GM12872 (cell line): Measurements from ENCODE around the gene WEE1.

Experiments used
- TF ChIP-seq, protein P1 (sequence below): IDR thresholded peaks from 3 replicates; pipeline ENCODE4 v1.5.1; 2011; ENCODE audit warnings: low read depth, mild to moderate bottlenecking, low read length, moderate library complexity; ENCODE audit not compliant: insufficient read depth

The WEE1 gene

DNA sequence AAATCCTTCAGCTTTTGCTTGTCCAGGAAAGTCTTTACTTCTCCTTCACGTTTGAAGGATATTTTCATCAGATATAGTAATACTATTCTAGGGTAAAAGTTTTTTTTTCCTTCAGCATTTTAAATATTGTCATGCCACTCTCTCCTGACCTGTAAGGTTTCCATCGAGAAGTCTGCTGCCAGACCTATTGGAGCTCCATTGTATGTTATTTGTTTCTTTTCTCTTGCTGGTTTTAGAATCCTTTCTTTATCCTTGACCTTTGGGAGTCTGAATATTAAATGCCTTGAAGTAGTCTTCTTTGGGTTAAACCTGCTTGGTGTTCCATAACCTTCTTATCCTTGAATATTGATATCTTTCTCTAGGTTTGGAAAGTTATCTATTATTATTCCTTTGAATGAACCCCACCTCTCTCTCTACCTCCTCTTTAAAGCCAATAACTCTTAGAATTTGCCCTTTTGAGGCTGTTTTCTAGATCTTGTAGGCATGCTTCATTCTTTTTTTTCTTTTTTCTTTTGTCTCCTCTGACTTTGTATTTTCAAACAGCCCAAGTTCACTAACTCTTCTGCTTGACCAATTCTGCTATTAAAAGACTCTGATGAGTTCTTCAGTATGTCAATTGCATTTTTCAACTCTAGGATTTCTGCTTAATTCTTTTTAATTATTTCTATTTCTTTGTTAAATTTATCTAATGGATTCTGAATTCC, 12.0 kb upstream of the WEE1 start:
- TF ChIP-seq, protein P1, sequence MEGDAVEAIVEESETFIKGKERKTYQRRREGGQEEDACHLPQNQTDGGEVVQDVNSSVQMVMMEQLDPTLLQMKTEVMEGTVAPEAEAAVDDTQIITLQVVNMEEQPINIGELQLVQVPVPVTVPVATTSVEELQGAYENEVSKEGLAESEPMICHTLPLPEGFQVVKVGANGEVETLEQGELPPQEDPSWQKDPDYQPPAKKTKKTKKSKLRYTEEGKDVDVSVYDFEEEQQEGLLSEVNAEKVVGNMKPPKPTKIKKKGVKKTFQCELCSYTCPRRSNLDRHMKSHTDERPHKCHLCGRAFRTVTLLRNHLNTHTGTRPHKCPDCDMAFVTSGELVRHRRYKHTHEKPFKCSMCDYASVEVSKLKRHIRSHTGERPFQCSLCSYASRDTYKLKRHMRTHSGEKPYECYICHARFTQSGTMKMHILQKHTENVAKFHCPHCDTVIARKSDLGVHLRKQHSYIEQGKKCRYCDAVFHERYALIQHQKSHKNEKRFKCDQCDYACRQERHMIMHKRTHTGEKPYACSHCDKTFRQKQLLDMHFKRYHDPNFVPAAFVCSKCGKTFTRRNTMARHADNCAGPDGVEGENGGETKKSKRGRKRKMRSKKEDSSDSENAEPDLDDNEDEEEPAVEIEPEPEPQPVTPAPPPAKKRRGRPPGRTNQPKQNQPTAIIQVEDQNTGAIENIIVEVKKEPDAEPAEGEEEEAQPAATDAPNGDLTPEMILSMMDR, result no peak

DNA sequence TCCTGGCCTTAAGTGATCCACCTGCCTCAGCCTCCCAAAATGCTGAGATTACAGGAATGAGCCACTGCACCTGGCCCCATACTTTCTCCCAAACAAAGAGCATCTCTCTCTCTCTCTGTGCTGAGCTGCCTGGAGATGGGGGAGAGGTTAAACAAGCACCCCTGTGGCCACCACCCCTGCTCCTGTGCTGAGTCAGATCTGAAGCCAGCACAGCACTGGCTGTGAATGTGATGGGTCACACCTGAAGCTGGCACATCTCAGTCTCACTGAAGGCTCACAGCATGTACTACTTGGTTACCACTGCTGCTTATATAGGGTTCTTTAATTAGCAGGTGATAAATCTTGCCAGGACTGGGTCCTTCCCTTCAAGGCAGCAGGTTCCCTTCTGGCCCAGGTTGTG, 10.8 kb upstream of the WEE1 start:
- TF ChIP-seq, protein P1, result no peak

DNA sequence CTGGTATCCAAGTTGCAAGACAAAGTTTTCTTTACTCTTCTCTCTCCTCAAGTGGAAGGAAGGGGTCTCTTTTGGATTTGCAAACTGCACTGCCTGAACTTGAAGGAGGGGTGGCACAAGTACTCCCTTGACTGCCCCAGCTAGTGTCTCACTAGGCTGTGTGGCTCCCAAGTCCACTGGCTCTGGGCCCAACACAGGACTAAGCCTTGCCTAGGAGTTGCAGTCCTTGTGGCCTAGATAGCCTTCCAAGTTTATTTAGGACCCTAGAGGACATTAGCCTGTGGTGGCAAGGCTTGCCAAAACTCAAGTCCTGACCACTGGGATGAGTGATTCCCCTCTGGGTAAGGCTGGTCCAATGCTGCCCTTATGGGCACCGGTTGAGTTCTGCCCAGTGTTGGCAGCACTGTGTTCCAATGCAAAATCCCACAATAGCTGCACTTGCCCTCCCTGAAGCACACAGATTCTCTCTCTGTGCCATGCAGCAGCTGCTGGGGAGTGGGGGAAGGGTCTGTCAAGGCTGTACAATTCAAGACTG, 10.2 kb upstream of the WEE1 start:
- TF ChIP-seq, protein P1, result no peak

DNA sequence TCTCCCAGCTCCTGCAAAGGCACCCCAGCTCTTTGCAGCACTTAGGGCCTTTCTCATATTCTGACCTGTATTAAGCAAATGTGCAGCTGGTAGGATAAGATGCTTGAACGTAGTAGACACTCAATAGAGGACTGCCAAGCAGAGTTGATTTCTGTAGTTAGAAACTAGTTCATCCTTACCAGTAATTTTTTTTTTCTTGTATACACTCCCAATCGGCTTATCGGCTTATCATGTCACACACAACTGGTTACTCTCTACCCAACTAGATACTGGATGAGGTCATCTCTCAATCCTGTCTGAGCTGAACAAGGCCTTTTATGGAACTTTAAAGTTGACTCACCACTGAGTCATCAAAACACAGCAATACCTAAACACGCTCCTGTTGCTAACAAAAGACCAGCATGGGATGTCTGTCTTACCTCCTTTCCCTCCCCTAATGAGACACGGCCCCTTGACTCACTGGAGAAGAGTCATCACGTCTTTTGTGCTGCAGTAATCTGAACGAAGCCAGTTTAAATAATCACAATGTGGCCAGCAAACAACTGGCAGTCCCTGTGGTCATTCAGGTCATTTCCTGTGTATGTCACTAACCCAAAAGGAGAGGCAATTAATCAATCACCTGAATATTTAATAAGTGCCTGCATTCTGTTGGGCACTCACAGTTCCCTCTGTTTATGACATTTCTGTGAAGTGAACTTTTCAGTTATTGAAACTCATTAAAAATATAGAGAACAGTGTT, 7.5 kb upstream of the WEE1 start:
- TF ChIP-seq, protein P1, result no peak

DNA sequence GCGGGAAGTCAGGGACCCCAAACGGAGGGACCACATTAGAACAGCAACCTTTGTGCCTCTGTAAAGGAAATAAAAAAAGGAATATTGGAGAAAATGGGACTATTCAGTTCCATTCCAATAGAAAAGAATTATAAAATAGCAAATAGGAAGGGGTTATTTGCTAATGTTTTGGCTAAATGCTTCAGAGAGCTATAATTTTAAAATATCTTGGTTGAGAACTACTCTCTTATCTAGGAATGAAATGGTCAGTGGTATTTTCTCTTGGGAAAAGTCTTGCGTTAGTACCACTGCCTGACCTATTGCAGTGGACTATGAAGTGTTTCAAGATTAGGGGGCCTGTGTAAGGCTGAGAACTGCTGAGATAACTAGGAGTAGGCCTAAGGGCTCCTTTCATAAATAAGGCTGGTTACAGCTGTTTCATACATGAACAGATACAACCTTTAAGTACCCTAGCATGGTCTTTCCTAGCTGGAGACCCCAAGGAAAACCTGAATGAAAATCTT, 6.9 kb upstream of the WEE1 start:
- TF ChIP-seq, protein P1, result no peak

DNA sequence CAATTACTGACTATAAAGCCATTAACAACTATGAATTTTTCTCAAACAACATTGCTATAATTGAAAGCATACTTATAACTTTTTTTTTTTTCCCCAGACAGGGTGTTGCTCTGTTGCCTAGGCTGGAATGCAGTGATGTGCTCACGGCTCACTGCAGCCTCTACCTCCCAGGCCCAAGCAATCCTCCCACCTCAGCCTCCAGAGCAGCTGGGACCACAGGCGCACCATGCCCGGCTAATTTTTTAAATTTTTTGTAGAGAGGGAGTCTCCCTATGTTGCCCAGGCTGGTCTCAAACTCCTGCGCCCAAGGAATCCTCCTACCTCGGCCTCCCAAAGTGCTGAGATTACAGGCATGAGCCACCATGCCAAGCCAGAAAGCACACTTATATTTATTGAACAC, 6.1 kb upstream of the WEE1 start:
- TF ChIP-seq, protein P1, result no peak

DNA sequence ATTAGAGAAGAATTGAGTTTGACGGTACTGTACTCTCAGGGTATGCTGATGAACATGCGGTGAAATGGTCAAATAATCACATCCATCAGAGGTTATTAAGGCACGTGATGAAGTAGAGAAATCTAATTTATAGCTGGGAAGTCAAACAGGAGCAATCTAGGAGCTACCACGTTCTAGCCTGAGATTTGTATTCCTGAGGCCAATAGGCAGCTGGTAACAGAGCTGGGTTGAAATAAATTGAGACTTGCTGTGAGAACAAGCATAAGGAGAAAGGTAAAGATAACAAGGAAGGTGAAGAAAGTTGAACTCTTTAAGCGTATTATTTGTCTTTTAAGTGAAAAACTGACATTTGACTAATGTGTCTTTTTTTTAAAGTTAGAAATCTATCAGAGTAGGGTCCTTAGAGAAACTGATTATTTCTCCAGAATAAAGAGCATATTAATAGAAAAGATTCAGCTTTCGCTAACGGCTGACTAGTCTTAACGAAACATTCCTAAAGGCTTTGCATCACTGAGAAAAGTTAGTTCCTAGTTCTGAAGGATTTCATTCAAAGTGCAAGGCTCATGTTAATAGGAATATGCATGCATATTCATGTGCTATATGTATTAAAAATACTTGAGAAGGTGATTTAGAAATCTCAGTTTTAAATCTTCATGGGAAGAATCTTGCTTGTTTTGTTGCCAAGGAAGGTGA, 5.2 kb upstream of the WEE1 start:
- TF ChIP-seq, protein P1, result no peak
